Mesothelial cell of epicardium (in vitro differentiated cells): ENCODE results near the gene MEIOC. TPM values are rescaled to one million over a fixed set of nuclear protein-coding genes. Genes with fewer than 3 reads are reported as not detected.
A peak's percentile ranks its signal among the peaks of the same experiment; 100 is the strongest.
"Not testable (repeated sequence)": the region's sequence is repeated elsewhere in the genome, so short reads cannot be mapped to it uniquely, and the experiment has no call there.

ENCODE experiments used
- DNase-seq, 2 experiments: peaks; one replicate each; pipeline ENCODE4 v3.0.0; 2021; ENCODE audit warnings: low spot score in 2 of 2; ENCODE audit not compliant: unreplicated experiment in 2 of 2
- H3K27ac Mint-ChIP-seq: 2 replicates; pipeline ENCODE4 v1.8.0; 2021; ENCODE audit warnings: mixed read lengths
- H3K27me3 Mint-ChIP-seq: 2 replicates; pipeline ENCODE4 v1.8.0; 2021; ENCODE audit warnings: low read depth, mixed read lengths
- H3K36me3 Mint-ChIP-seq: 2 replicates; pipeline ENCODE4 v1.8.0; 2021; ENCODE audit warnings: mixed read lengths
- H3K4me1 Mint-ChIP-seq: 2 replicates; pipeline ENCODE4 v1.8.0; 2021; ENCODE audit warnings: mixed read lengths
- H3K4me3 Mint-ChIP-seq: 2 replicates; pipeline ENCODE4 v1.8.0; 2021; ENCODE audit warnings: mild to moderate bottlenecking, moderate library complexity, mixed read lengths
- H3K9me3 Mint-ChIP-seq: 2 replicates; pipeline ENCODE4 v1.8.0; 2021; ENCODE audit warnings: mixed read lengths
- CTCF ChIP-seq: fragments of 200-600 bp; sonication (generic); IDR thresholded peaks from one replicate; pipeline ENCODE4 v1.5.0; 2021; ENCODE audit warnings: antibody characterized with exemption; ENCODE audit not compliant: unreplicated experiment
- total RNA-seq: library from RNA; stranded (reverse); gene quantifications from 3 replicates; pipeline ENCODE4 v1.2.1, GENCODE V29; 2021

Gene MEIOC
- total RNA-seq, 1 donor from 2014 or later: 0.11 TPM

GRCh38 chr17:44687756-44688155 is 31.5 kb downstream of the MEIOC start:
- H3K27me3 Mint-ChIP-seq: no peaks in the 10 kb centered on the region
- no peak for TF ChIP-seq CTCF
- DNase-seq: no peak
- H3K36me3 Mint-ChIP-seq: peaks cover 11% of the 10 kb centered on the region
- no peak overlapping the region for H3K4me3 Mint-ChIP-seq
- H3K9me3 Mint-ChIP-seq: no peaks in the 10 kb centered on the region
- peaks cover 17% of the 10 kb centered on the region for H3K4me1 Mint-ChIP-seq
- H3K27ac Mint-ChIP-seq: no peak overlapping the region

- Mint-ChIP-seq H3K27ac (no peak overlapping the region), H3K9me3 (no peaks in the 10 kb centered on the region), H3K4me3 (peak overlapping the region; percentile 98), H3K27me3 (no peaks in the 10 kb centered on the region), H3K4me1 (peaks cover 17% of the 10 kb centered on the region), H3K36me3 (peaks cover 8% of the 10 kb centered on the region)
- DNase-seq: no peak
- TF ChIP-seq CTCF: no peak
Observed at GRCh38 chr17:44688200-44688599, 31.9 kb downstream of the MEIOC start.

- Mint-ChIP-seq H3K27me3 (no peaks in the 10 kb centered on the region), H3K27ac (peak overlapping the region; percentile 98), H3K36me3 (peaks cover 4% of the 10 kb centered on the region), H3K9me3 (no peaks in the 10 kb centered on the region), H3K4me1 (peaks cover 17% of the 10 kb centered on the region), H3K4me3 (peak overlapping the region; percentile 98)
- TF ChIP-seq CTCF: no peak
- no peak for DNase-seq
Observed at GRCh38 chr17:44688675-44689476, 32.6 kb downstream of the MEIOC start.

- H3K36me3 Mint-ChIP-seq: peaks cover 4% of the 10 kb centered on the region
- H3K9me3 Mint-ChIP-seq: no peaks in the 10 kb centered on the region
- TF ChIP-seq CTCF: no peak
- H3K27me3 Mint-ChIP-seq: no peaks in the 10 kb centered on the region
- peak within 1 kb of the TSS; percentile 98 for H3K27ac Mint-ChIP-seq
- H3K4me1 Mint-ChIP-seq: peaks cover 17% of the 10 kb centered on the region
- peak; percentile 76 to 93 for DNase-seq
- peak within 1 kb of the TSS; percentile 98 for H3K4me3 Mint-ChIP-seq
Observed at GRCh38 chr17:44689477-44690217, 33.4 kb downstream of the MEIOC start, which contains the start of gene CCDC43. CCDC43 (minus strand) TSS chr17:44689776; CDS start chr17:44689753, 23 bp downstream.

- Mint-ChIP-seq H3K27ac (peak overlapping the region; percentile 98), H3K4me3 (peak overlapping the region; percentile 98), H3K4me1 (peaks cover 17% of the 10 kb centered on the region)
- H3K36me3 Mint-ChIP-seq, DNase-seq, H3K9me3 Mint-ChIP-seq, H3K27me3 Mint-ChIP-seq: not testable (repeated sequence)
Observed at GRCh38 chr17:44690746-44691306, 34.6 kb downstream of the MEIOC start.

GRCh38 chr17:44693609-44694008 is 37.3 kb downstream of the MEIOC start:
- Mint-ChIP-seq H3K4me3 (no peak overlapping the region), H3K9me3 (no peaks in the 10 kb centered on the region), H3K27ac (no peak overlapping the region), H3K27me3 (no peaks in the 10 kb centered on the region), H3K36me3 (no peaks in the 10 kb centered on the region), H3K4me1 (peaks cover 14% of the 10 kb centered on the region)
- no peak for DNase-seq
- no peak for TF ChIP-seq CTCF

- H3K4me3 Mint-ChIP-seq, H3K27me3 Mint-ChIP-seq, H3K9me3 Mint-ChIP-seq, DNase-seq, H3K36me3 Mint-ChIP-seq, H3K4me1 Mint-ChIP-seq, H3K27ac Mint-ChIP-seq: not testable (repeated sequence)
Observed at GRCh38 chr17:44700288-44700687, 44.0 kb downstream of the MEIOC start.
